ENCODE measurements around the gene FBXW4.
"Not testable (repeated sequence)": the region's sequence is repeated elsewhere in the genome, so short reads cannot be mapped to it uniquely, and the experiment has no call there.

FBXW4 gene

DNA sequence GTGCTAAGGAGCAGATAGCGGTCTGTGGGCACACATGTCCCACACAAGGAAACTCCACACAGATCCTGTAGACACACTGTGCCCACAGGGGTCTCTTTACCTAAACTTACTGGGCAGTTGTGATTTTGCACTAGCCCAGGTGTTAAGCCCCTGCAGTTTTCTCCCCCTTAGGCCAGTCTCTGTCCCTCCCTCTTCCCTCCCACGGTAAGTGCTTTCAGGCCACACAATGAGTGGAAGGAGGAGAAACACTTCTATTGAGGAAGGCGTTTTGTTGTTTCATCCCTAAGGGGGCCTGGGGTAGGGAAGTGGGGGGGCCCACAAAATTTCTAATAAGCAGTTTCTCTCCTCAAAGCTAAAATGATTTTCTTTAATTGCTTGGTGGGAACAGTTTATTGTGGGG lies 51.4 kb downstream of the FBXW4 start:
- H3K9me3 ChIP-seq, result no peaks in the 10 kb centered on the region
- H3K4me3 ChIP-seq (ENCODE audit: low read depth, low read length), result no peak overlapping the region
- H3K4me1 ChIP-seq, result no peaks in the 10 kb centered on the region
- DNase-seq, result no peak
- no peaks in the 10 kb centered on the region for H3K27me3 ChIP-seq
- TF ChIP-seq, protein P1, sequence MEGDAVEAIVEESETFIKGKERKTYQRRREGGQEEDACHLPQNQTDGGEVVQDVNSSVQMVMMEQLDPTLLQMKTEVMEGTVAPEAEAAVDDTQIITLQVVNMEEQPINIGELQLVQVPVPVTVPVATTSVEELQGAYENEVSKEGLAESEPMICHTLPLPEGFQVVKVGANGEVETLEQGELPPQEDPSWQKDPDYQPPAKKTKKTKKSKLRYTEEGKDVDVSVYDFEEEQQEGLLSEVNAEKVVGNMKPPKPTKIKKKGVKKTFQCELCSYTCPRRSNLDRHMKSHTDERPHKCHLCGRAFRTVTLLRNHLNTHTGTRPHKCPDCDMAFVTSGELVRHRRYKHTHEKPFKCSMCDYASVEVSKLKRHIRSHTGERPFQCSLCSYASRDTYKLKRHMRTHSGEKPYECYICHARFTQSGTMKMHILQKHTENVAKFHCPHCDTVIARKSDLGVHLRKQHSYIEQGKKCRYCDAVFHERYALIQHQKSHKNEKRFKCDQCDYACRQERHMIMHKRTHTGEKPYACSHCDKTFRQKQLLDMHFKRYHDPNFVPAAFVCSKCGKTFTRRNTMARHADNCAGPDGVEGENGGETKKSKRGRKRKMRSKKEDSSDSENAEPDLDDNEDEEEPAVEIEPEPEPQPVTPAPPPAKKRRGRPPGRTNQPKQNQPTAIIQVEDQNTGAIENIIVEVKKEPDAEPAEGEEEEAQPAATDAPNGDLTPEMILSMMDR (IDR thresholded peaks at IDR 0.05; ENCODE audit: low read depth, low read length), result no peak
- H3K36me3 ChIP-seq, result no peaks in the 10 kb centered on the region

DNA sequence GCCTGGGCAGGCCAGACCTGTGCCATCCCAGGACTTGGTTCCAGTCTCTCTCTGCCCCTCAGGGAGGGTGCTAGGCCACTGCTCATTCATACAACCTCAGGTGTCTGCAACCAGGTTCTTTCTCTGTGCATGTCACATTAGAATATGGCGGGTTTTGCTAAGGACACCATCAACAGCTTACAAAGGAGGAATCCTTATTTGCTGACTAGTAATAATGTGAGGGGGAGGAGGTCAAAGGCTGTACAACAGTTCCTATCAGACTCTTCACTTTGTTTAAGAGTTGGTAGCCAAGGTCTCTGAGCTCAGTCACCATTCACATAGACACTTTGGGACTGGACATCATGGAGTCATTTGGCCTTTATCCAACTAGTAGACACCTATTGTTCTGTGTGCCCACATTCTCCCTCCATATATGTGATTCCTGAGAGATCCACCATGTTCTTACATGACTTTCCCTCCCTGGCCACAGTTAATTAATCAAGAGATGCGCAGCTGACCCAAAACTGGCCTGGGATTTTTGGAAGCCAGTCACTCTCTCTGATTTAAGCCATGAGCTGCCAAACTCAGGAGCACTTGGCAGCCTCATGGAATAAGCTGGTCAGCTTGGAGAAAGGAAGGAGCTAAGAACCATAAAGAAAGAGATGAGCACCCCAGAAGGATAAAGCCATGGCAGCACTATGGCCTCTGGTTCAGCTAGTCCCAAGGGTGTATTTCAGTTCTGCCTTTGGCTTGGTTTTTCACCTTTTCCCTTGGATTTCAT lies 55.6 kb downstream of the FBXW4 start:
- Histone ChIP-seq H3K9me3 (no peaks in the 10 kb centered on the region), H3K4me3 (ENCODE audit: low read depth, low read length) (no peak overlapping the region), H3K36me3 (no peaks in the 10 kb centered on the region), H3K4me1 (no peaks in the 10 kb centered on the region), H3K27me3 (no peaks in the 10 kb centered on the region)
- TF ChIP-seq, protein P1 (IDR thresholded peaks at IDR 0.05; ENCODE audit: low read depth, low read length), result no peak
- no peak for DNase-seq

DNA sequence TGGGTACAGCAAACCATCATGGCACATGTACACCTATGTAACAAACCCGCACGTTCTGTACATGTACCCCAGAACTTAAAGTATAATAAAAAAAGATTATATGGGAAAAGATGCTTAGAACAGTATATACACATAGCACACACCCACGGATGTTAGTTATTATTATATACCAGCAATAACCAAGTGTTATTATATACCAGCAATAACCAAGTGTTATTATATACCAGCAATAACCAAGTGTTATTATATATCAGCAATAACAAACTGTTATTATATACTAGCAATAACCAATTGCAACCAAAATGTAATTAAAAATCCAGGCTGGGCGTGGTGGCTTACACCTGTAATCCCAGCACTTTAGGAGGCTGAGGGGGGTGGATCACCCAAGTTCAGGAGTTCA lies 61.5 kb downstream of the FBXW4 start:
- not testable (repeated sequence) for H3K36me3 ChIP-seq; H3K4me3 ChIP-seq (ENCODE audit: low read depth, low read length); H3K9me3 ChIP-seq; DNase-seq; H3K27me3 ChIP-seq; H3K4me1 ChIP-seq

DNA sequence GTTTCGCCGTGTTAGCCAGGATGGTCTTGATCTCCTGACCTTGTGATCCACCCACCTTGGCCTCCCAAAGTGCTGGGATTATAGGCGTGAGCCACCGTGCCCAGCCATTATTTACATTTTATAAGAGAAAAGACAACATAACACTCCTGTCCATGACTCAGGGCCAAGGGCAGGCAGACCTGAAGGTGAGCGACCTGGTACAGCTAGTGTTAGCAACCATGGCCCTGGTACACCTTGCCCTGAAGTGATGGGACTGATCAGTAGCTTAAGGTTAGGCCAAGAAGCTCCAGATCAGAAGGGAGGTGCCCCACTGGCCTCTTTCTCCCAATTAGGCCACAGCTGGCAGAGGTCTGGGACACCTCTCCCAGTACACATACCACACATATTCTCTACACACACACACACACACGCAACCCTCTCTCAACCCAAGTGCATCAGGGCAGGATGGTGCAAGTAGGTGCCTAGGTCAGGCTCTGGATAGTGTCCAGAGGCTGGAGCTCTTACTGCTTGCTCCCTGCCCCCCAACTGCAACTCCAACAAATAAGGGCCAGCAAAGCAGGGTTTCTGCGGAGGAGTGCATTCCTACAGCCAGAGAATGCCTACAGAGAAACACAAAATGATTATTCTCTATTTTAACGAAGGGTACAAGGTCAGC lies 63.0 kb downstream of the FBXW4 start:
- H3K4me3 ChIP-seq (ENCODE audit: low read depth, low read length), result no peak overlapping the region
- TF ChIP-seq, protein P1 (IDR thresholded peaks at IDR 0.05; ENCODE audit: low read depth, low read length), result no peak

DNA sequence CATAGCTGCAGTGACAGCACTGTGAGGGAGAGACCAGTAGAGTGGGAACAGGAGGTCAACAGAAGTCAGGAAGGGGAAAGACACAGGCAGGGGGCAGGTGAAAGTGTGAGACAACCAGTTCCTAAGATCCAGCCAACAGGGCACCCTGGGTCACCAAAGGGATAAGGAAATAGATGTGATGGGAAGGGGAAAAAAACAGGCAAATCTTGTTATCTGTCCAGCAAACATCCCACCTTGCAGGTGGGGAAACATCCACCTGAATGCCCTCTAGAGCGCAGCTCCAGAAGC lies 64.4 kb downstream of the FBXW4 start:
- Histone ChIP-seq H3K9me3 (no peaks in the 10 kb centered on the region), H3K36me3 (no peaks in the 10 kb centered on the region), H3K4me3 (ENCODE audit: low read depth, low read length) (no peak overlapping the region), H3K4me1 (no peaks in the 10 kb centered on the region), H3K27me3 (no peaks in the 10 kb centered on the region)
- TF ChIP-seq, protein P1 (IDR thresholded peaks at IDR 0.05; ENCODE audit: low read depth, low read length), result no peak
- DNase-seq, result no peak

More for the DNA sequence above, 63.0 kb downstream of the FBXW4 start:
- Histone ChIP-seq H3K4me1 (no peaks in the 10 kb centered on the region), H3K9me3 (no peaks in the 10 kb centered on the region), H3K27me3 (no peaks in the 10 kb centered on the region), H3K36me3 (no peaks in the 10 kb centered on the region)
- DNase-seq, result no peak

DNA sequence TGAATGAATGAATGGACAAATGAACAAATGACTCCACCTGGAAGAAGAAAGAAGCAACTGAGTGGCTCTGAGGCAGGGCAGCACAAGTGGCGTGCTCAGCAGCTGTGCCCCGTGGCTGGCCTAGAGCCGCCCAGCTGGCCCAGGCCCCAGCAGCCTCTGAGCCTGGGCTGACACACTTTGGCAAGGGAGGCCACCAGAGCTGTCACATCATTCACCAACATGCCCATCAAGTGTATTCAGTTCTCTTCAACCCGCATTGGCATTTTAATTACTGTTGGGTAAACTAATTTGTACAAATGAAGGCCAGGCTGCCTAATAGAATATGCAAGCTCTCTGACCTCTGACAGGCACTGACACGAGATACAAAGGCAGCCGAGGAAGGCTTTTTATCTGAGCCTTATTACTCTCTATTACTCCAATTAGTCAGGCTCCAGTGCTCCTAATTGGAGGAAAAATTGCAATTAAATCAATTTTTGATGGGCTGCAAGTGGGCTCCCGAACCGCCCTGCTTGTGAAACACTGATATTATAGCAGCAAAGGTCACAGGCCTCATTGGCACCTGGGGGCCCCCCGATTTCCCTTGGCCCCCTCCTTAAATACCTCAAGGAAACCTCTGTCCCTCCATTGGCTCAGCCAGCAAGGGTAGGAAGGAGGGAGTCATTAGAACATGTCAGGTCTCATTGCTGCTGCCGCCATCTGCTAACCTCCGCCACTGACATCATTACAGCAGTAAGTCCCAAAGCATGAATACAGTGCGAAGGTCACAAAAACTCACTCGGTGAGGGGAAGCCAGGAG lies 64.9 kb downstream of the FBXW4 start:
- no peaks in the 10 kb centered on the region for H3K9me3 ChIP-seq
- TF ChIP-seq, protein P1 (IDR thresholded peaks at IDR 0.05; ENCODE audit: low read depth, low read length), result no peak
- H3K27me3 ChIP-seq, result no peaks in the 10 kb centered on the region
- H3K36me3 ChIP-seq, result no peaks in the 10 kb centered on the region
- no peak overlapping the region for H3K4me3 ChIP-seq (ENCODE audit: low read depth, low read length)
- DNase-seq, result no peak
- no peaks in the 10 kb centered on the region for H3K4me1 ChIP-seq
